CD8-positive, alpha-beta memory T cell (primary cell): ENCODE results near the gene MIOX. TPM values are rescaled to one million over a fixed set of nuclear protein-coding genes. Genes with fewer than 3 reads are reported as not detected.
"Not testable (repeated sequence)": the region's sequence is repeated elsewhere in the genome, so short reads cannot be mapped to it uniquely, and the experiment has no call there.

ENCODE experiments used
- CTCF ChIA-PET: fragments of 350-600 bp; sonication (Branson Sonifier 250); formaldehyde crosslinking; loops from one replicate; lab custom pipeline; 2021; ENCODE audit warnings: antibody characterized with exemption; lab: Charles Lee
- POLR2A ChIA-PET: fragments of 350-600 bp; sonication (Branson Sonifier 250); formaldehyde crosslinking; loops from one replicate; lab custom pipeline; 2021; ENCODE audit warnings: antibody characterized with exemption; lab: Charles Lee
- DNase-seq, 5 donors: peaks; one replicate each; pipeline versions ENCODE4 v3.0.0 to v3.0.0-alpha.2; 2020 to 2022; ENCODE audit warnings: mixed read lengths in 1 of 5
- H3K27ac ChIP-seq: one replicate; pipeline ENCODE4 v1.7.0; 2013; ENCODE audit warnings: low read depth, mild to moderate bottlenecking, low read length, moderate library complexity
- H3K27me3 ChIP-seq: 2 replicates; pipeline ENCODE4 v1.7.0; 2013; ENCODE audit warnings: low read length, mild to moderate bottlenecking; ENCODE audit not compliant: insufficient read depth, poor library complexity, severe bottlenecking
- H3K36me3 ChIP-seq: 2 replicates; pipeline ENCODE4 v1.7.0; 2013; ENCODE audit warnings: mild to moderate bottlenecking, low read length, moderate library complexity; ENCODE audit not compliant: insufficient read depth
- H3K4me1 ChIP-seq: 2 replicates; pipeline ENCODE4 v1.7.0; 2013; ENCODE audit warnings: mild to moderate bottlenecking, low read length, moderate library complexity; ENCODE audit not compliant: insufficient read depth
- H3K4me3 ChIP-seq: 2 replicates; pipeline ENCODE4 v1.7.0; 2013; ENCODE audit warnings: mild to moderate bottlenecking, low read length
- H3K9me3 ChIP-seq: 2 replicates; pipeline ENCODE4 v1.7.0; 2013; ENCODE audit warnings: mild to moderate bottlenecking, low read length
- H3K27ac Mint-ChIP-seq, 8 donors: one replicate each; pipeline ENCODE4 v1.8.0; 2020 to 2021; ENCODE audit warnings: mixed read lengths in 8 of 8, mild to moderate bottlenecking in 6 of 8, inconsistent platforms in 3 of 8, moderate library complexity in 3 of 8
- H3K27me3 Mint-ChIP-seq, 2 donors: one replicate each; pipeline ENCODE4 v1.8.0; 2020 to 2021; ENCODE audit warnings: mixed read lengths in 2 of 2, mild to moderate bottlenecking in 1 of 2, moderate library complexity in 1 of 2
- H3K36me3 Mint-ChIP-seq, 3 donors: one replicate each; pipeline ENCODE4 v1.8.0; 2020 to 2021; ENCODE audit warnings: mixed read lengths in 3 of 3, inconsistent platforms in 1 of 3, mild to moderate bottlenecking in 1 of 3
- H3K4me1 Mint-ChIP-seq, 3 donors: one replicate each; pipeline ENCODE4 v1.8.0; 2020 to 2021; ENCODE audit warnings: mixed read lengths in 3 of 3, inconsistent platforms in 1 of 3, mild to moderate bottlenecking in 1 of 3
- H3K4me3 Mint-ChIP-seq, 7 donors: one replicate each; pipeline ENCODE4 v1.8.0; 2020 to 2021; ENCODE audit warnings: mixed read lengths in 7 of 7, mild to moderate bottlenecking in 6 of 7, moderate library complexity in 4 of 7, inconsistent platforms in 2 of 7
- H3K9me3 Mint-ChIP-seq, 5 donors: one replicate each; pipeline ENCODE4 v1.8.0; 2020 to 2022; ENCODE audit warnings: mixed read lengths in 5 of 5, mild to moderate bottlenecking in 3 of 5, moderate library complexity in 2 of 5, inconsistent platforms in 1 of 5
- polyA plus RNA-seq: library from polyadenylated mRNA; unstranded; fragments of 300-500 nt; fragmentation: Illumina TruSeq; gene quantifications from one replicate; pipeline ENCODE4 v1.2.3, GENCODE V29; 2021
- total RNA-seq, 2 experiments: library from RNA; stranded (reverse); gene quantifications; one replicate each; pipeline ENCODE4 v1.2.3, GENCODE V29; 2021

MIOX gene
- total and polyA plus RNA-seq, 3 experiments from 2014 or later, result 0.31 TPM; not detected in 2

DNA sequence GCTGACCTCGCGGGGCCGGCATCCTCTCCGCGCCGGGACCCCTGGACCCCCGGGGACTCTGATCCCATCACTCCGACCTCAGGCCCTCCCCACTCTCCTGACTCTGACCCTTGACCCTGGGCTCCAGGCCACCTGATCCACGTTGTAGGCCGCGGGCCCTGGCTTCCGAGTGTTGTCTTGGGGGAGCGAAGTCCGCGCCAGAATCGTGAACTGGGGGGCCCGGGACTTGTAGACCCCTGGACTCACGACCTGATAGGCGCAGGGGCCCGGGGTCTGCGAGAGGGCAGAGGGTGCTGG, 43.9 kb downstream of the MIOX start:
- peak overlapping the region; percentile 84 for H3K4me3 ChIP-seq
- H3K4me1 Mint-ChIP-seq, result peaks cover 22 to 34% (median 26%) of the 10 kb centered on the region in 3 donors
- H3K27me3 Mint-ChIP-seq, result no peaks in the 10 kb centered on the region

DNA sequence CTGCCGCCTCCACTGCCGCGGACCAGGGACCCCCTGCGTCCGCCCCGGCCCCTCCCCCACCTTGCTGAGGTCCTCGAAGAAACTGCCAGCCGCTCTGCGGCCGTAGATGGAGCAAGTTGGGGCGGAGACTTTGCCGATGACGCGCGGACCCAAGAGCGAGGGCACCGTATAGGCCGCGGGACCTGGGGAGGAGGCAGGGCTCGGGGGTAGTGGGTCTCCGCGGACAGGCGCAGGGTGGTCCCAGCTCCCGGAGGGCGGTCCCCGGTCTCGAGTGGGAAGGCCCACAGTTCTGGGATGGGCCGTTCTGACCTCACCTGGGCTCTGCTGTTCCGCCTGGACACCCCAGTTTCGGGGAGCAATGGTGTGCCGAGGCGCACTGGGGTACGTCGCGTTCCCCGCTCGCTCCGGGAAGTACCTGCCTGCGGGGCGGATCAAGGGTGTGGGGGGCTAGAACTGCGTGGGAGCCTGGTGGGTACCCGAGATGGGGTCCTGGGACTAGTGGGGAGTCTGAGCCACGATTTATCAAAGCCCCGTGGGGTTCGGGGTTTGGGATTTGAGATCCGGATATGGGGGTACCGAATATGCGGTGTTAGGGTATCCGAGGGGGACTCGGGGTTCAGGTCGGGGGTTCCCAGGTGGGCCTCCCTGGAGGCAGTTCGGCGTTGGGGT, 44.4 kb downstream of the MIOX start:
- Histone ChIP-seq H3K4me3 (peak overlapping the region; percentile 84), H3K4me1 (peaks cover 21% of the 10 kb centered on the region), H3K9me3 (no peaks in the 10 kb centered on the region), H3K27me3 (no peaks in the 10 kb centered on the region), H3K36me3 (no peaks in the 10 kb centered on the region), H3K27ac (peak overlapping the region; percentile 92)
- H3K4me3 Mint-ChIP-seq, result peak overlapping the region; percentile 90 to 94 (median 92)
- no peaks in the 10 kb centered on the region for H3K27me3 Mint-ChIP-seq
- H3K4me1 Mint-ChIP-seq, result peaks cover 22 to 34% (median 26%) of the 10 kb centered on the region in 3 donors
- H3K9me3 Mint-ChIP-seq, result no peaks in the 10 kb centered on the region
- ChIA-PET CTCF (interaction anchor here (1.1 to 1.5 kb wide), 2 partner anchors 9 to 17 kb away, joined by 3 read pairs; no protein-coding TSS in a partner anchor), POLR2A (interaction anchor here (0.7 to 1.7 kb wide), 5 partner anchors 8 to 90 kb away, joined by 3 to 8 read pairs (median 4); partner anchors contain the start of gene SYCE3)
- peak overlapping the region; percentile 96 to 99 (median 98) for H3K27ac Mint-ChIP-seq
- peaks cover 0 to 1% (median 0%) of the 10 kb centered on the region in 3 donors for H3K36me3 Mint-ChIP-seq
- peak; percentile 45 to 87 (median 67) for DNase-seq

More for the DNA sequence above, 43.9 kb downstream of the MIOX start:
- peaks cover 21% of the 10 kb centered on the region for H3K4me1 ChIP-seq
- Mint-ChIP-seq H3K36me3 (peaks cover 0 to 1% (median 0%) of the 10 kb centered on the region in 3 donors), H3K27ac (peak overlapping the region; percentile 88 to 99 (median 98)), H3K4me3 (peak overlapping the region; percentile 90 to 94 (median 92)), H3K9me3 (no peaks in the 10 kb centered on the region)
- ChIA-PET CTCF (no interaction called here), POLR2A (interaction anchor here (0.7 to 1.4 kb wide), 2 partner anchors 9 to 90 kb away, joined by 4 read pairs; no protein-coding TSS in a partner anchor)
- H3K9me3 ChIP-seq, result no peaks in the 10 kb centered on the region
- no peaks in the 10 kb centered on the region for H3K36me3 ChIP-seq
- H3K27ac ChIP-seq, result peak overlapping the region; percentile 92
- H3K27me3 ChIP-seq, result no peaks in the 10 kb centered on the region
- DNase-seq, result no peak

DNA sequence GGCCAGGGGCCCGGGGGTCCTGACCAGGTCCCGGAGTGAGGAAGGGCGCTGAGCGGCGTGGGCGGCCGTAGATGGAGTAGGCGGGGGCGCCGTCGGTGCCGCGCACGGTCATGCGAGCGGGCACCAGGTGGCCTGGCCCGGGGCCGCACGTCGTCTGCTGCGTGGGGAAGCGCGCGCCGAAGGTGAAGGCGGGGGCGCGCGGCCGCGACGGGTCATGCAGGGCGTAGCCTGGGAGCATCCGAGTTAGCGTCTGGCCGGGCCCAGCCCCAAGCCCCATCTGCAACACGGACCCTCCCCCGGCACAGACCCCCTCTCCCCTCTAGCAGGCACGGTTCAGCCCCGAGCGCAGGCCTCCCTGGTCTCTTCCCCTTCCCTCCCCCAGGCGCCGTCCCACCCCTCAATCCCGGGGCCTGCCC, 44.9 kb downstream of the MIOX start:
- Histone ChIP-seq H3K27me3 (no peaks in the 10 kb centered on the region), H3K27ac (peak overlapping the region; percentile 92), H3K4me3 (peak overlapping the region; percentile 84), H3K9me3 (no peaks in the 10 kb centered on the region), H3K36me3 (no peaks in the 10 kb centered on the region), H3K4me1 (peaks cover 20% of the 10 kb centered on the region)
- peak overlapping the region; percentile 96 to 99 (median 98) for H3K27ac Mint-ChIP-seq
- peaks cover 0 to 1% (median 0%) of the 10 kb centered on the region in 3 donors for H3K36me3 Mint-ChIP-seq
- peak overlapping the region; percentile 90 to 94 (median 92) for H3K4me3 Mint-ChIP-seq
- H3K4me1 Mint-ChIP-seq, result peaks cover 22 to 34% (median 26%) of the 10 kb centered on the region in 3 donors
- peak in 4 of 5 donors; percentile 49 to 79 (median 55) for DNase-seq
- H3K9me3 Mint-ChIP-seq, result no peaks in the 10 kb centered on the region
- ChIA-PET POLR2A (interaction anchor here (0.9 to 1.7 kb wide), 4 partner anchors 13 to 89 kb away, joined by 3 to 8 read pairs (median 5); partner anchors contain the start of gene SYCE3), CTCF (interaction anchor here (1.1 to 1.5 kb wide), 2 partner anchors 9 to 16 kb away, joined by 3 read pairs; no protein-coding TSS in a partner anchor)
- H3K27me3 Mint-ChIP-seq, result no peaks in the 10 kb centered on the region

DNA sequence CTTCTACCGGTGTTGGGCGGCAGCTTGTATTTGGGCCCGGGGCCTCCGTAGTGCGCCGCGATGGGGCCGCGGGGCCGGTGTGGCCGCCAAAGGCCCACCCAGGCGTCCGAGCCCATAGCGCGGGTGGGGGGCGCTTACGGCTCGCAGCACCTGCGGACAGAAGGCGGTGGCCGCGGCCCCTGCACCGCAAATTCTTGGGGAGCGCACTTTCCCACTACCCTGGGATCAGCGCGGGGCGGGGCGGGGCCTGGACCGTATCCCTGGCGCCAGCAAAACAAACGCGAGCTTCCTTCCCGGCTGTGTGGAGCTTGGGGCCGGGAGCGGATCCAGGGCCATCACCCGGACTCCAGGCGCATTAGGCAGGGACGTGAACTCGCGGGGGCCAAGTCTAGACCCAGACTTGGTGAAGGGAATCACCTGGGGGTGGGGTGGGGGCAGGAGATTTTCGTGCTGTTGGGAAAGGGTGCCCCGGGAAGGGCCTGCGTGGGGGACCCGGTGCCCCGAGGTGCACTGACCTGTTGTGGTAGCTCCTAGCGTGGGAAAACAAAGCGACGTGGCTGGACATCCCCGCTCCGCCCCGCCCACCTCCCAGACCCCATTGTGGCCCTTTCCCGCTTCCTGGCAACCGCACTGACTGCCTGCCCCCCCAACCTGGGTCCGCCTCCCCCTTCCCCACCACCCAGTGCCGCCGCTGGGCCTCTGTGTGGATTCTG, 45.5 kb downstream of the MIOX start:
- H3K4me1 ChIP-seq, result peaks cover 15% of the 10 kb centered on the region
- Mint-ChIP-seq H3K9me3 (no peaks in the 10 kb centered on the region), H3K27me3 (no peaks in the 10 kb centered on the region), H3K36me3 (peaks cover 0 to 1% (median 0%) of the 10 kb centered on the region in 3 donors), H3K4me1 (peaks cover 19 to 29% (median 21%) of the 10 kb centered on the region in 3 donors), H3K27ac (peak overlapping the region; percentile 65 to 99 (median 98)), H3K4me3 (peak overlapping the region; percentile 71 to 94 (median 92))
- CTCF ChIA-PET, result interaction anchor here (1.1 to 1.5 kb wide), 2 partner anchors 8 to 16 kb away, joined by 3 read pairs; no protein-coding TSS in a partner anchor
- peak overlapping the region; percentile 92 for H3K27ac ChIP-seq
- H3K27me3 ChIP-seq, result no peaks in the 10 kb centered on the region
- H3K9me3 ChIP-seq, result no peaks in the 10 kb centered on the region
- DNase-seq, result peak in 1 of 5 donors; percentile 50
- POLR2A ChIA-PET, result interaction anchor here (0.7 to 1.7 kb wide), 6 partner anchors 13 to 281 kb away, joined by 3 to 8 read pairs (median 4); partner anchors contain the start of genes HDAC10 and SYCE3
- no peaks in the 10 kb centered on the region for H3K36me3 ChIP-seq
- peak overlapping the region; percentile 84 for H3K4me3 ChIP-seq

DNA sequence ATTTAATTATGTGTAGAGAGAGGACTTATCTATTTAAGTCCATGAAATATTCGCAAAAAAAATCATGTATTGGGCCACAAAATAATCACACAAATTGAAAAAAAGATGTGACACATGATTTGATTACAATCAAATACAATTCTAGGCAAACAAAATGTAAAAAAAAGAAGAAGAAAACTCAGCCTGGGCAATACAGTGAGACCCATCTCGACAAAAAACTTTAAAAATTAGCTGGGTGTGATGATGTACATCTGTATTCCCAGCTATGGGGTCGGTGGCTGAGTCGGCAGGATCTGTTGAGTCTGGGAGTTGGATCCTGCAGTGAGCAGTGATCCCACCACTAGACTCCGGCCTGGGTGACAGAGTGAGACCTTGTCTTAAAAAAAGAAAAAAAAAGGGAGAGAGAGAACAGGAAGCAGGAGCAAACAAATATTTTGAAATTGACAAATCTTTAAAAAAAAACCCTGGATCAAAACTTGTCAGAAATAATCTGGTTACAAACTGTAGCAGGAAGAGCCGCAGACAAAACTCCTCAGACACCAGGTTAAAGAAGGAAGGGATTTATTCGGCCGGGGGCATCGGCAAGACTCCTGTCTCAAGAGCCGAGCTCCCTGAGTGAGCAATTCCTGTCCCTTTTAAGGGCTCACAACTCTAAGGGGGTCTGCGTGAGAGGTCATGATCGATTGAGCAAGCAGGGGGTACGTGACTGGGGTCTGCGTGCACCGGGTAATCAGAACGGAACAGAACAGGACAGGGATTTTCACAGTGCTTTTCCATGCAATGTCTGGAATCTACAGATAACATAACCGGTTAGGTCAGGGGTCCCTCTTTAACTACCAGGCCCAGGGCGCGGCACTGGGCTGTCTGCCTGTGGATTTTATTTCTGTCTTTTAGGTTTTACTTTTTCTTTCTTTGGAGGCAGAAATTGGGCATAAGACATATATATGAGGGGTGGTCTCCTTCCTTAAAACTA, 46.5 kb downstream of the MIOX start:
- Histone ChIP-seq H3K27ac (peak overlapping the region; percentile 16), H3K27me3 (no peaks in the 10 kb centered on the region), H3K4me3 (no peak overlapping the region), H3K36me3 (no peaks in the 10 kb centered on the region), H3K9me3 (no peaks in the 10 kb centered on the region), H3K4me1 (peaks cover 13% of the 10 kb centered on the region)
- CTCF ChIA-PET, result interaction anchor here (1.5 to 3.3 kb wide), 2 partner anchors 7 kb away, joined by 3 to 26 read pairs; partner anchors contain the start of gene SCO2
- POLR2A ChIA-PET, result interaction anchor here (1.0 kb wide), 1 partner anchor 282 kb away, joined by 3 read pairs; the partner anchor contains the start of gene HDAC10
- peak in 1 of 5 donors; percentile 29 for DNase-seq
- no peaks in the 10 kb centered on the region for H3K9me3 Mint-ChIP-seq
- peaks cover 0 to 2% of the 10 kb centered on the region in 2 donors for H3K27me3 Mint-ChIP-seq
- peaks cover 13 to 23% (median 19%) of the 10 kb centered on the region in 3 donors for H3K4me1 Mint-ChIP-seq
- H3K36me3 Mint-ChIP-seq, result peaks cover 0 to 1% (median 0%) of the 10 kb centered on the region in 3 donors
- peak overlapping the region in 6 of 7 donors; percentile 34 to 77 (median 68) for H3K4me3 Mint-ChIP-seq
- H3K27ac Mint-ChIP-seq, result peak overlapping the region; percentile 75 to 99 (median 88)

DNA sequence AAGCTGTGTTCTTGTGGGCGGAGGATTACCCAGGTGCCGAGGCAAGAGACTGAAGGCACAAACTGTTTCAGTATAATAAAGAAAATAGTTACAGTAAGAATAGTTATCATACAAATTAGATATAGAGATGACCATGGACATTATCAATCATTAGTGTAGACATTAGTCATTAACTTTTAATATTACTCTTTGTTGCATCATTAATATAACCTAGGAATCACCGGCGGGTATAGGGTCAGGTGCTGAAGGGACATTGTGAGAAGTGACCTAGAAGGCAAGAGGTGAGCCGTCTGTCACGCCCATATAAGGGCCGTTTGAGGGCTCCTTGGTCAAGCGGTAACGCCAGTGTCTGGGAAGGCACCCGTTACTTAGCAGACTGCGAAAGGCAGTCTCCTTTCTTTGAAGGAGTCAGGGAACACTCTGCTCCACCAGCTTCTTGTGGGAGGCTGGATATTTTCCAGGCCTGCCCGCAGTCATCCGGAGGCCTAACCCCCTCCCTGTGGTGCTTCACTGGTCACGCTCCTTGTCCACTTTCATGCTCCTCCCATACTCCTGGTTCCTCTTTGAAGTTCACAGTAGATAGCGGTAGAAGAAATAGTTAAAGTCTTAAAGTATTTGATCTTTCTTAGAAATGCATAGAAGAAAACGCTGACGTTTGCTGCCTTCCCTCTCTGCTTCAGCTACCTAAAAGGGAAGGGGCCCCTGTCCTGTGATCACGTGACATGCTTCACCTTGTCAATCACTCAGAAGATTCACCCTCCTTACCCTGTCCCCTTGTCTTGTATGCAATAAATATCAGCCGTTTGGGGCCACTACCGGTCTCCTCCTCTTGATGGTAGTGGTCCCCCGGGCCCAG, 47.4 kb downstream of the MIOX start:
- peaks cover 19% of the 10 kb centered on the region for H3K4me1 ChIP-seq
- H3K36me3 ChIP-seq, POLR2A ChIA-PET, H3K4me3 ChIP-seq, H3K27me3 ChIP-seq, H3K9me3 ChIP-seq, H3K36me3 Mint-ChIP-seq, H3K9me3 Mint-ChIP-seq, H3K27me3 Mint-ChIP-seq: not testable (repeated sequence)
- Mint-ChIP-seq H3K4me3 (peak overlapping the region in 2 of 7 donors; percentile 54 to 73), H3K27ac (peak overlapping the region in 6 of 8 donors; percentile 26 to 99 (median 76)), H3K4me1 (peaks cover 13 to 21% (median 18%) of the 10 kb centered on the region in 3 donors)
- CTCF ChIA-PET, result interaction anchor here (3.3 to 6.5 kb wide), 2 partner anchors 8 to 15 kb away, joined by 26 to 47 read pairs; partner anchors contain the start of gene SCO2
- peak in 1 of 5 donors; percentile 21 for DNase-seq
- peak overlapping the region; percentile 65 for H3K27ac ChIP-seq
